CD1c-positive myeloid dendritic cell (primary cell): Measurements from ENCODE around the gene OST4.

Experiments used
- DNase-seq: peaks from one replicate; pipeline ENCODE4 v3.0.0-alpha.2; 2016; ENCODE audit errors: extremely low spot score

The OST4 gene

GRCh38 chr2:27025861-27026851 is 45.3 kb downstream of the OST4 start:
- DNase-seq: no peak

- no peak for DNase-seq
Observed at GRCh38 chr2:27025281-27025800, 46.1 kb downstream of the OST4 start.

DNA sequence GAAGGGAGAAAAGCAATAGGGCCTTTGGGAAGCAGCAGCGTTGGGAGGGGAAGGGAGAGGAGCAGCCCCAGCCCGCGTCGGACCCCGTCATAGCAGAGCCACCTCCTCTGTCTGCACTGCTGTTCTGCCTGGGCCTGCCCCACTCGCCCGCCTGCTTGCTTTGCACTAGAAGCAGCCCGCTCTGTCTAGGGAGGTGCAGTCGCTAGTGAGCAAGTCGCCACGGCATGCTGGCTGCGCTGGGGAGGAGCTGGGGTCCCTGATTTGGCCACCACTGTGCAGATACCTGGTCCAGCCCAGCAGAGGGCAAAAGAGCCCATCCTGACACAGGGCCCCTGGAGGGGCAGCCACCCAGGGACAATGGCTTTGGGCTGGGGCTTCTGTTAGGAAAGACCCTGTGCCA is 46.6 kb downstream of the OST4 start:
- no peak for DNase-seq

DNA sequence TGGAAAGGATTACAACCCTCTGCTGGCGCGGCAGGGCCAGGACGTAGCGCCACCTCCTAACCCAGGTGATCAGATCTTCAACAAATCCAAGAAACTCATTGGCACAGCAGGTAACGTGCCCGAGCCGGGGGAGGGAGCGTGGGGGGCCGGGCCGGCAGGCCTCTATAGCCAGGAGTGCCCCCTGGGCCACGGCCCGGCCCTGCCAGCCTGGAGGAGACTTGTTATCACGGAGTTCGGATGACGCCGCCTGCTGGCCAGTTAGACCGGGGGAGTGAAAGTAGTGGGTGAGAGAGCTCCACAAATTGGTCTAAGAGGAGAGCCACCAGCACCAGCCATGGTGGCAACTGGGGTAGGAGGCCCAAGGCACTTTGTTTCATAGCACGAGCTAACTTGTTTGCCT is 47.3 kb downstream of the OST4 start:
- no peak for DNase-seq

- DNase-seq: no peak
Observed at GRCh38 chr2:27023740-27024139, 47.7 kb downstream of the OST4 start.

GRCh38 chr2:27021253-27022049 is 50.0 kb downstream of the OST4 start:
- no peak for DNase-seq
